SH-SY5Y (cell line): ENCODE results near the gene TC2N.

Source experiments
- GATA2 ChIP-seq: IDR thresholded peaks from 2 replicates; pipeline ENCODE4 v1.6.1; 2011; ENCODE audit warnings: mild to moderate bottlenecking, low read depth, low read length
- GATA3 ChIP-seq: IDR thresholded peaks from 2 replicates; pipeline ENCODE4 v1.6.1; 2011; ENCODE audit warnings: low read depth, mild to moderate bottlenecking, low read length, moderate library complexity

DNA sequence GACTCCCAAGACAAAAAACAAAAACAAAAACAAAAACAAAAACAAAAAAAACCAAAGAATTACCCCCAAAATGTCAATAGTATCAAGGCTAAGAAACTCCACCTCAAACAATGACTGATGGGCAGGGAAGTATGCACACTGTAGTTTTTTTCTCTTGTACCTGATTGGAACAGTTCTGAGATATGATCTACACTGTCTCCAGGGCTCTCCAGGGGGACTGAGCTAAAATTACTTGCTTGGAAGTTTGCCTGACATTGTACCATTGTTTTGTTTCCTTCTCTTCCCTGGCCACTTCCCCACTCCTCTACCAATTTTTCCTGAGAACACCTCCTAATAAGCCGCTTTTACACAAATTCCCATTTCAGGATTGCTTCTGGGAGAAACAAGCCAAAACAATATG, 113.2 kb downstream of the TC2N start:
- TF ChIP-seq GATA3: no peak
- TF ChIP-seq GATA2: no peak
